Astrocyte (in vitro differentiated cells and primary cell): ENCODE results near the gene AIP. TPM values are rescaled to one million over a fixed set of nuclear protein-coding genes. Genes with fewer than 3 reads are reported as not detected.

Experiments
- DNase-seq: peaks from one replicate; pipeline ENCODE4 v3.0.0-alpha.2; 2010; ENCODE audit warnings: low read depth
- FAIRE-seq: peaks from 2 replicates; lab custom pipeline; 2011; peaks lifted over from hg19 to GRCh38; lab: Jason Lieb, UNC
- H2AFZ ChIP-seq: 2 replicates; pipeline ENCODE4 v1.6.0; 2012; ENCODE audit warnings: low read depth, low read length, inconsistent platforms
- H3K27ac ChIP-seq: 2 replicates; pipeline ENCODE4 v1.5.1; 2011; ENCODE audit warnings: low read depth, low read length, inconsistent platforms
- H3K27me3 ChIP-seq: 2 replicates; pipeline ENCODE4 v1.6.0; 2011; ENCODE audit warnings: low read length, inconsistent platforms; ENCODE audit not compliant: insufficient read depth
- H3K36me3 ChIP-seq: 2 replicates; pipeline ENCODE4 v1.5.1; 2011; ENCODE audit warnings: low read length, inconsistent platforms; ENCODE audit not compliant: insufficient read depth
- H3K4me1 ChIP-seq: 2 replicates; pipeline ENCODE4 v1.5.1; 2011; ENCODE audit warnings: low read length, inconsistent platforms; ENCODE audit not compliant: insufficient read depth
- H3K4me2 ChIP-seq: 2 replicates; pipeline ENCODE4 v1.6.0; 2012; ENCODE audit warnings: low read length, inconsistent platforms
- H3K4me3 ChIP-seq: 2 replicates; pipeline ENCODE4 v1.5.1; 2011; ENCODE audit warnings: low read depth, mild to moderate bottlenecking, low read length, inconsistent platforms; ENCODE audit not compliant: insufficient read depth
- H3K79me2 ChIP-seq: 2 replicates; pipeline ENCODE4 v1.6.0; 2012; ENCODE audit warnings: mild to moderate bottlenecking, low read length, inconsistent platforms; ENCODE audit not compliant: insufficient read depth
- H3K9ac ChIP-seq: 2 replicates; pipeline ENCODE4 v1.6.0; 2012; ENCODE audit warnings: mild to moderate bottlenecking, low read length, inconsistent platforms
- H3K9me3 ChIP-seq: 2 replicates; pipeline ENCODE4 v1.5.1; 2012; ENCODE audit warnings: low read depth, mild to moderate bottlenecking, low read length, inconsistent platforms; ENCODE audit not compliant: insufficient read depth
- H4K20me1 ChIP-seq: 2 replicates; pipeline ENCODE4 v1.6.0; 2012; ENCODE audit warnings: low read length, inconsistent platforms; ENCODE audit not compliant: insufficient read depth
- H3K27ac Mint-ChIP-seq: one replicate; pipeline ENCODE4 v1.8.0; 2021; ENCODE audit warnings: mild to moderate bottlenecking, mixed read lengths; ENCODE audit not compliant: unreplicated experiment
- H3K27me3 Mint-ChIP-seq: one replicate; pipeline ENCODE4 v1.8.0; 2021; ENCODE audit warnings: low read depth, mixed read lengths; ENCODE audit not compliant: unreplicated experiment
- H3K36me3 Mint-ChIP-seq: one replicate; pipeline ENCODE4 v1.8.0; 2021; ENCODE audit warnings: low read depth, mixed read lengths; ENCODE audit not compliant: unreplicated experiment
- H3K4me1 Mint-ChIP-seq: one replicate; pipeline ENCODE4 v1.8.0; 2021; ENCODE audit warnings: low read depth, mixed read lengths; ENCODE audit not compliant: unreplicated experiment
- H3K4me3 Mint-ChIP-seq: one replicate; pipeline ENCODE4 v1.8.0; 2021; ENCODE audit warnings: mild to moderate bottlenecking, moderate library complexity, mixed read lengths; ENCODE audit not compliant: unreplicated experiment
- H3K9me3 Mint-ChIP-seq: one replicate; pipeline ENCODE4 v1.8.0; 2021; ENCODE audit warnings: mild to moderate bottlenecking, mixed read lengths; ENCODE audit not compliant: unreplicated experiment
- EZH2 ChIP-seq: IDR thresholded peaks from 2 replicates; pipeline ENCODE4 v1.6.1; 2012; ENCODE audit warnings: mild to moderate bottlenecking, low read length, inconsistent platforms; ENCODE audit not compliant: insufficient read depth
- total RNA-seq: library from RNA; stranded (reverse); gene quantifications from 2 replicates; pipeline ENCODE4 v1.2.1, GENCODE V29; 2021
- TF ChIP-seq, protein P1 (sequence below): IDR thresholded peaks from 2 replicates; pipeline ENCODE4 v1.5.1; 2011; ENCODE audit warnings: low read depth, mild to moderate bottlenecking, inconsistent platforms, low read length, moderate library complexity; ENCODE audit not compliant: insufficient read depth

The AIP gene
- total RNA-seq, 1 donor from 2014 or later, result 43.6 TPM

DNA sequence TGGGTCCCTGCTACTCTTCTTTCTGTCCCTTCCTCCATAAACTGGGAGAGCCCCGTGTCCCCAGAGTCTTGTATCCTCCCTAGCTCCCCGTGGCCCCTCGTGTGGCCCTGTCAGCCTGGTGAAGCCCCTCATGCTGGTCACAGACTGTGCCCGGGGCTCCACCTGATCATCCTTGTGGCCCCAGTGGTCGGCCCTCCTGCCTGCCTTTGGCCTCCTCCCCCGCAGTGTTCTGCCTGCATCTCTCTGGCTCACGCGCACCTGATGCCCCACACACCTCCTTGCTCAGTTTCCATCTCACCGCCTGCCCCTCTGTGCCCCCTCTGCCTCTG is 41.6 kb downstream of the AIP start:
- no peak overlapping the region for H3K4me2 ChIP-seq
- Mint-ChIP-seq H3K36me3 (peaks cover 1% of the 10 kb centered on the region), H3K4me3 (no peak overlapping the region), H3K27ac (no peak overlapping the region), H3K9me3 (peaks cover 10% of the 10 kb centered on the region), H3K27me3 (peaks cover 24% of the 10 kb centered on the region), H3K4me1 (no peaks in the 10 kb centered on the region)
- no peak for FAIRE-seq
- H3K36me3 ChIP-seq, result no peaks in the 10 kb centered on the region
- H3K27ac ChIP-seq, result no peak overlapping the region
- H3K9ac ChIP-seq, result no peak overlapping the region
- TF ChIP-seq EZH2, result no peak
- TF ChIP-seq, protein P1, sequence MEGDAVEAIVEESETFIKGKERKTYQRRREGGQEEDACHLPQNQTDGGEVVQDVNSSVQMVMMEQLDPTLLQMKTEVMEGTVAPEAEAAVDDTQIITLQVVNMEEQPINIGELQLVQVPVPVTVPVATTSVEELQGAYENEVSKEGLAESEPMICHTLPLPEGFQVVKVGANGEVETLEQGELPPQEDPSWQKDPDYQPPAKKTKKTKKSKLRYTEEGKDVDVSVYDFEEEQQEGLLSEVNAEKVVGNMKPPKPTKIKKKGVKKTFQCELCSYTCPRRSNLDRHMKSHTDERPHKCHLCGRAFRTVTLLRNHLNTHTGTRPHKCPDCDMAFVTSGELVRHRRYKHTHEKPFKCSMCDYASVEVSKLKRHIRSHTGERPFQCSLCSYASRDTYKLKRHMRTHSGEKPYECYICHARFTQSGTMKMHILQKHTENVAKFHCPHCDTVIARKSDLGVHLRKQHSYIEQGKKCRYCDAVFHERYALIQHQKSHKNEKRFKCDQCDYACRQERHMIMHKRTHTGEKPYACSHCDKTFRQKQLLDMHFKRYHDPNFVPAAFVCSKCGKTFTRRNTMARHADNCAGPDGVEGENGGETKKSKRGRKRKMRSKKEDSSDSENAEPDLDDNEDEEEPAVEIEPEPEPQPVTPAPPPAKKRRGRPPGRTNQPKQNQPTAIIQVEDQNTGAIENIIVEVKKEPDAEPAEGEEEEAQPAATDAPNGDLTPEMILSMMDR, result no peak
- H3K4me1 ChIP-seq, result no peaks in the 10 kb centered on the region
- H3K9me3 ChIP-seq, result no peaks in the 10 kb centered on the region
- no peaks in the 10 kb centered on the region for H3K79me2 ChIP-seq
- H3K4me3 ChIP-seq, result no peak overlapping the region
- H3K27me3 ChIP-seq, result peaks cover 5% of the 10 kb centered on the region
- no peak overlapping the region for H2AFZ ChIP-seq
- H4K20me1 ChIP-seq, result no peaks in the 10 kb centered on the region
- no peak for DNase-seq

DNA sequence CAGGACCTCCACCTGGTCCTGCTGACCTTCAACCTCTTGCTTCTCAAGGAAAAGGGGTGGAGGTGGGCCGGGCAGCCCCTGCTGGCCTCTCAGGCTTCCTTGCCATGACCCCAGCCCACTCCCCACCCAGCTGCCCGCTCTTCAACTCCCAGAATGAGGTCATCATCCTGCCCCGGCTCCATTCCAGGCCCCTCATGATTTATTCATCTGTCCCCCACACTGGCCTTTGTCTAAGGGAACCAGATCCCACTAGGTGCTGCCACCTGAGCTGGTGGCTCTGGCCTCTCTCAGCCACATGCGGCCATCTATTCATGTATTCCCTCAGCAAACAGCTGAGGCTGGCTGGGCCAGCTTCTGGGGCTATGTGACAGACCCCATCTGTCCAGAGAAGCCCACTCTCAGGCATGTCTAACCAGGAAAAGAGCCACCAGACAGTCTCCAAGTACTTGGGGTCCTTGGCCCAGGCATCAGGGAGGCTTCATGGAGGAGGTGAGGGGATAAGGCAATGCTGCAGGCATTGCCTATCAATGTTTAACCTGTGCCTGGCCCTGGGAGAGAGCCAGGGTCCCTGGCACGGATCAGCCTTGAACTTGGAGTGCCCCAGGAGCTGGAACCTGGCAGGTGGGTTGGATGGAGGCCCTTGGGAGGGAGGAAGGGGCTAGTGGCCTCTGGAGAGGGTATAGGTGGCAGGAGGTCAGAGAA is 42.6 kb downstream of the AIP start:
- no peaks in the 10 kb centered on the region for H3K4me1 Mint-ChIP-seq

DNA sequence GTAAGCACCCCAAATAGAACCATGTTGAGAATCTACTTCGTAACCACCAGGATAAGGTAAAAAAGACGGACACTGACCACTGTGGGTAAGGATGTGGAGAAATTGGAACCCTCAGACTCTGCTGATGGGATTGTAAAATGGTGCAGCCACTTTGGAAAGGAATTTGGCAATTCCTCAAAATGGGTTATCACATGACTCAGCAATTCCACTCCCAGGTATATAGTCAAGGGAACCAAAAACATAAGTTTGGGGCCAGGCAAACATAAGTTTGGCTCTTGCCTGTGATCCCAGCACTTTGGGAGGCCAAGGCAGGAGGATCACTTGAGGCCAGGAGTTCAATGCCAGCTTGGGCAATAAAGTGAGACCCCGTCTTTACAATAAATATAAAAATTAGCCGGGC is 45.5 kb downstream of the AIP start:
- DNase-seq (no peak), FAIRE-seq (no peak)
- H3K27ac ChIP-seq, result no peak overlapping the region
- TF ChIP-seq, protein P1, result no peak
- no peak for TF ChIP-seq EZH2
- Mint-ChIP-seq H3K4me3 (no peak overlapping the region), H3K36me3 (no peaks in the 10 kb centered on the region), H3K27ac (no peak overlapping the region), H3K9me3 (peaks cover 16% of the 10 kb centered on the region), H3K4me1 (no peaks in the 10 kb centered on the region), H3K27me3 (peaks cover 22% of the 10 kb centered on the region)
- H3K9me3 ChIP-seq, result peaks cover 1% of the 10 kb centered on the region
- H3K4me2 ChIP-seq, result no peak overlapping the region
- H3K9ac ChIP-seq, result no peak overlapping the region
- no peaks in the 10 kb centered on the region for H4K20me1 ChIP-seq
- H2AFZ ChIP-seq, result no peak overlapping the region
- H3K36me3 ChIP-seq, result no peaks in the 10 kb centered on the region
- H3K4me1 ChIP-seq, result no peaks in the 10 kb centered on the region
- no peak overlapping the region for H3K4me3 ChIP-seq
- H3K79me2 ChIP-seq, result no peaks in the 10 kb centered on the region
- peaks cover 3% of the 10 kb centered on the region for H3K27me3 ChIP-seq

More for the DNA sequence above, 42.6 kb downstream of the AIP start:
- H2AFZ ChIP-seq, result no peak overlapping the region
- peaks cover 1% of the 10 kb centered on the region for H3K36me3 Mint-ChIP-seq
- H3K4me1 ChIP-seq, result no peaks in the 10 kb centered on the region
- no peaks in the 10 kb centered on the region for H4K20me1 ChIP-seq
- no peak for TF ChIP-seq EZH2
- TF ChIP-seq, protein P1, result no peak
- no peak overlapping the region for H3K4me2 ChIP-seq
- peaks cover 10% of the 10 kb centered on the region for H3K9me3 Mint-ChIP-seq
- H3K36me3 ChIP-seq, result no peaks in the 10 kb centered on the region
- H3K79me2 ChIP-seq, result no peaks in the 10 kb centered on the region
- H3K4me3 Mint-ChIP-seq, result no peak overlapping the region
- no peak overlapping the region for H3K9ac ChIP-seq
- FAIRE-seq, result no peak
- no peak for DNase-seq
- H3K9me3 ChIP-seq, result no peaks in the 10 kb centered on the region
- H3K27me3 Mint-ChIP-seq, result peaks cover 24% of the 10 kb centered on the region
- H3K4me3 ChIP-seq, result no peak overlapping the region
- H3K27ac ChIP-seq, result no peak overlapping the region
- peaks cover 5% of the 10 kb centered on the region for H3K27me3 ChIP-seq
- H3K27ac Mint-ChIP-seq, result no peak overlapping the region
